Neural crest cell (in vitro differentiated cells): ENCODE results near the gene TXNRD1. TPM values are rescaled to one million over a fixed set of nuclear protein-coding genes. Genes with fewer than 3 reads are reported as not detected.

ENCODE experiments used
- DNase-seq: peaks from one replicate; pipeline ENCODE4 v3.0.0; 2021; ENCODE audit warnings: low read depth, mixed read lengths, low spot score
- H3K27ac Mint-ChIP-seq: one replicate; pipeline ENCODE4 v1.8.0; 2021; ENCODE audit warnings: mild to moderate bottlenecking, mixed read lengths; ENCODE audit not compliant: unreplicated experiment
- H3K27me3 Mint-ChIP-seq: 2 replicates; pipeline ENCODE4 v1.8.0; 2021; ENCODE audit warnings: low read depth, mild to moderate bottlenecking, mixed read lengths
- H3K36me3 Mint-ChIP-seq: 2 replicates; pipeline ENCODE4 v1.8.0; 2021; ENCODE audit warnings: low read depth, mild to moderate bottlenecking, mixed read lengths
- H3K4me1 Mint-ChIP-seq: 2 replicates; pipeline ENCODE4 v1.8.0; 2021; ENCODE audit warnings: mixed read lengths
- H3K4me3 Mint-ChIP-seq: one replicate; pipeline ENCODE4 v1.8.0; 2021; ENCODE audit warnings: mild to moderate bottlenecking, mixed read lengths
- H3K9me3 Mint-ChIP-seq: 2 replicates; pipeline ENCODE4 v1.8.0; 2021; ENCODE audit warnings: mixed read lengths
- total RNA-seq: library from RNA; stranded (reverse); gene quantifications from 2 replicates; pipeline ENCODE4 v1.2.1, GENCODE V29; 2021
- TF ChIP-seq, protein P1 (sequence below): fragments of 200-600 bp; sonication (generic); conservative IDR thresholded peaks from 2 replicates; pipeline ENCODE4 v1.5.0; 2021; ENCODE audit warnings: antibody characterized with exemption, mild to moderate bottlenecking

TXNRD1 gene
- total RNA-seq, 1 donor from 2014 or later, result 105 TPM

DNA sequence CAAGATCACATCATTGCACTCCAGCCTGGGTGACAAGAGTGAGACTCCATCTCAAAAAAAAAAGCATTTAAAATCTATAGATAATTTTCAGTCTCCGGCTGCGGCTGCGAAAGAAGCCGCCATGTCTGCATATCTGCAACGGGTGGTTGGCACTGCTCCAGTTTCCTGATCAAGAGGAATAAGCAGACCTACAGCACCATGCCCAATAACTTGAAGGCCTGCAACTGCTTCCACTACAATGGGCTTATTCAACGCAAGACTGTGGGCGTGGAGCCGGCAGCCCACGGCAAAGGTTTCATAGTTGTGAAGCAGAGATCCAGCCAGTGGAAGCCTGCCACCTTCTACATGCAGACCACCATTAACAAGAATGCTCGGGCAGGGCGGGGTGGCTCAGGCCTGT lies 57.4 kb downstream of the TXNRD1 start:
- Mint-ChIP-seq H3K9me3 (peaks cover 2% of the 10 kb centered on the region), H3K4me1 (no peaks in the 10 kb centered on the region), H3K4me3 (no peak overlapping the region), H3K27ac (no peak overlapping the region), H3K36me3 (no peaks in the 10 kb centered on the region), H3K27me3 (no peaks in the 10 kb centered on the region)
- TF ChIP-seq, protein P1, sequence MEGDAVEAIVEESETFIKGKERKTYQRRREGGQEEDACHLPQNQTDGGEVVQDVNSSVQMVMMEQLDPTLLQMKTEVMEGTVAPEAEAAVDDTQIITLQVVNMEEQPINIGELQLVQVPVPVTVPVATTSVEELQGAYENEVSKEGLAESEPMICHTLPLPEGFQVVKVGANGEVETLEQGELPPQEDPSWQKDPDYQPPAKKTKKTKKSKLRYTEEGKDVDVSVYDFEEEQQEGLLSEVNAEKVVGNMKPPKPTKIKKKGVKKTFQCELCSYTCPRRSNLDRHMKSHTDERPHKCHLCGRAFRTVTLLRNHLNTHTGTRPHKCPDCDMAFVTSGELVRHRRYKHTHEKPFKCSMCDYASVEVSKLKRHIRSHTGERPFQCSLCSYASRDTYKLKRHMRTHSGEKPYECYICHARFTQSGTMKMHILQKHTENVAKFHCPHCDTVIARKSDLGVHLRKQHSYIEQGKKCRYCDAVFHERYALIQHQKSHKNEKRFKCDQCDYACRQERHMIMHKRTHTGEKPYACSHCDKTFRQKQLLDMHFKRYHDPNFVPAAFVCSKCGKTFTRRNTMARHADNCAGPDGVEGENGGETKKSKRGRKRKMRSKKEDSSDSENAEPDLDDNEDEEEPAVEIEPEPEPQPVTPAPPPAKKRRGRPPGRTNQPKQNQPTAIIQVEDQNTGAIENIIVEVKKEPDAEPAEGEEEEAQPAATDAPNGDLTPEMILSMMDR, result no peak
- no peak for DNase-seq

DNA sequence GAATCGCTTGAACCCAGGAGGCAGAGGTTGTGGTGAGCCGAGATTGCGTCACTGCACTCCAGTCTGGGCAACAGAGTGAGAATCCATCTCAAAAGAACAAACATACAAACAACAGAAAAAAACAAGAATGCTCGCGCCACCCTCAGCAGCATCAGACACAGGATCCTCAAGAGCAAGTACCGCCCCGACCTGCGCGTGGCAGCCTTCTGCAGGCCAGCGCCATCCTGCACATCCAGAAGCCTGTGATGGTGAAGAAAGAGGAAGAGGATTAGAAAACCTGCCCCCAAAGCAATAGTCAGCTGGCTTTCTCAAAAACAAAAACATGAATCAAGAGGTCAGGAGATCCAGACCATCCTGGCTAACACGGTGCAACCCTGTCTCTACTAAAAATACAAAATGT lies 57.9 kb downstream of the TXNRD1 start:
- no peaks in the 10 kb centered on the region for H3K36me3 Mint-ChIP-seq
- no peaks in the 10 kb centered on the region for H3K27me3 Mint-ChIP-seq
- no peak overlapping the region for H3K27ac Mint-ChIP-seq
- DNase-seq, result no peak
- H3K9me3 Mint-ChIP-seq, result peaks cover 2% of the 10 kb centered on the region
- TF ChIP-seq, protein P1, result no peak
- no peaks in the 10 kb centered on the region for H3K4me1 Mint-ChIP-seq
- no peak overlapping the region for H3K4me3 Mint-ChIP-seq

DNA sequence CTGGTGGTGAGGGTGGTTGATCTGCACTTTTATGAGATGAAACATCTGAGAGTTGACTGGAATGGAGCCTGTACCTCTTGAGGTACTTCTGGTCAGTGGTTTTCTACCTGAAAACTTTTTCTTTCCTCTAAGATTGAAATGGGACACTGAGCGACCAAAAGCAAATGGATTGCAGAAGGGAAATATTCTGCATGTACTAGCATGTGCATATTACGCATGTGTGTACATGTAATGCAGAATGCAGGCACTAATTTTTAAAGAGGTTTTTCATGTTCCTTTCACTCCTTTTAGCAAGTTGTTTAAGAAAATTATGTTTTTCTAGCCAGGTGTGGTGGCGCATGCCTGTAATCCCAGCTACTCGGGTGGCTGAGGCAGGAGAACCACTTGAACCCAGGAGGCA lies 59.2 kb downstream of the TXNRD1 start:
- Mint-ChIP-seq H3K4me3 (no peak overlapping the region), H3K27ac (no peak overlapping the region), H3K4me1 (no peaks in the 10 kb centered on the region)

DNA sequence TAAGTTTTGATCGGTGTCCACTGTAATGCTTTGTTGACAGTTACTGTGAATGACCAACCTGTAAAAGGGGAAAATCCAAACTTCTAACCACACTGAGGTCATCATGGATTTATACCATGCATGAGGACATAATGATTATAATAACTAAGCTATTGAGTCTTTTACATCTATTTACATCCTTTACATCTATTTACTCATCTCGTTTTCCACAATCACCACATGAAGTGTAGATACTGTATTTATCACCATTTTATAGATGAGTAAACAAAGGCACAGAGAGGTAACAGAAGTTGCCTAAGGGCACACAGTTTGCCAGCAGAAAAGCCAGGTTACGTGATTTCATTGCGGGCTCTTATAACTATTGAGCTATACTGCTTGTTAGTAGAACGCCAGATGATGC lies 60.1 kb downstream of the TXNRD1 start:
- H3K27ac Mint-ChIP-seq, result no peak overlapping the region
- no peaks in the 10 kb centered on the region for H3K4me1 Mint-ChIP-seq
- DNase-seq, result no peak
- no peak overlapping the region for H3K4me3 Mint-ChIP-seq
- TF ChIP-seq, protein P1, result no peak
- no peaks in the 10 kb centered on the region for H3K36me3 Mint-ChIP-seq
- H3K27me3 Mint-ChIP-seq, result no peaks in the 10 kb centered on the region
- H3K9me3 Mint-ChIP-seq, result no peaks in the 10 kb centered on the region

More for the DNA sequence above, 59.2 kb downstream of the TXNRD1 start:
- H3K27me3 Mint-ChIP-seq, result no peaks in the 10 kb centered on the region
- TF ChIP-seq, protein P1, result no peak
- no peak for DNase-seq
- H3K36me3 Mint-ChIP-seq, result no peaks in the 10 kb centered on the region
- peaks cover 2% of the 10 kb centered on the region for H3K9me3 Mint-ChIP-seq

DNA sequence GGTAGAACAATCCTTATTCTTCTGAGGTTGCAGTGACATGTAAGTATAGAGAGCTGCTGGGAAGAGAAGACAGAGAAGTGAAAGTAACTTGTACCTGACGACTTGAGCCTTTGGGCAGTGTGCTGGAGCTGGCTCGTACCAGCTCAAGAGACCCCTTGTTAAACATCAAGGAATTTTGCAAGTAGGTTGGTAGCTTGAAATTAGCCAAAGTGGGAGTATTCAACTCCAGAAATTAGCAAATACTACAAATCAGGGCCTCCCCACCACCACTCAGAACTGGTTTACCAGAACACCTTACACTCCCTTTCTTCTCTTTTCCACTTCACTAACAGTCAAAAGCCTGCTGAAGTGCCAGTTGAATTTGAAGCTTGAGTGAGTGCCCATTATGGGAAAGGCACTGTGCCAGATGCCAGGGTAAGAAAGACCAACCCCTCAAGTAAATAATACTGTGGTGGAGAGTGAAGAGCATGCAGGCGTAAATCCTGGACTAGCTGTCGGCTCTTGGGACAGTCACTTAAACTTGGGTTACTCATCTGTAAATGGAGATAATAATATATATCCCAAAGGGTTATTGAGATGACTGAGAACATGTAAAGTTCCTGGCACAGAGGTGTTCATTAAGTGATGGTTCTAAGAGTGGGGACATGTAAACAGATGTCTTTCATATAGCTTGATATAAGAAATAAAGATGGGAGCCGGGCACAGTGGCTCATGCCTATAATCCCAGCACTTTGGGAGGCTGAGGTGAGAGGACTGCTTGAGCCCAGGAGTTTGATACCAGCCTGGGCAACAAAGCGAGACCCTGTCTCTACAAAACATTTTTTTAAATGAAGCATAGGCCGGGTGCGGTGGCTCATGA lies 60.9 kb downstream of the TXNRD1 start:
- H3K27ac Mint-ChIP-seq, result no peak overlapping the region
- peaks cover under 1% of the 10 kb centered on the region for H3K4me1 Mint-ChIP-seq
- DNase-seq, result no peak
- no peak overlapping the region for H3K4me3 Mint-ChIP-seq
- H3K27me3 Mint-ChIP-seq, result no peaks in the 10 kb centered on the region
- H3K36me3 Mint-ChIP-seq, result no peaks in the 10 kb centered on the region
- TF ChIP-seq, protein P1, result no peak
- H3K9me3 Mint-ChIP-seq, result no peaks in the 10 kb centered on the region
